NCI-H187 (cell line): ENCODE data around the gene MRPL48.
"Not testable (repeated sequence)": the region's sequence is repeated elsewhere in the genome, so short reads cannot be mapped to it uniquely, and the experiment has no call there.

Experiments used
- DNase-seq, 2 experiments: peaks; one replicate each; lab custom pipeline; 2025; lab: John Stamatoyannopoulos, UW

MRPL48 gene

GRCh38 chr11:73839123-73839457 lies 51.4 kb downstream of the MRPL48 start:
- no peak for DNase-seq

DNA sequence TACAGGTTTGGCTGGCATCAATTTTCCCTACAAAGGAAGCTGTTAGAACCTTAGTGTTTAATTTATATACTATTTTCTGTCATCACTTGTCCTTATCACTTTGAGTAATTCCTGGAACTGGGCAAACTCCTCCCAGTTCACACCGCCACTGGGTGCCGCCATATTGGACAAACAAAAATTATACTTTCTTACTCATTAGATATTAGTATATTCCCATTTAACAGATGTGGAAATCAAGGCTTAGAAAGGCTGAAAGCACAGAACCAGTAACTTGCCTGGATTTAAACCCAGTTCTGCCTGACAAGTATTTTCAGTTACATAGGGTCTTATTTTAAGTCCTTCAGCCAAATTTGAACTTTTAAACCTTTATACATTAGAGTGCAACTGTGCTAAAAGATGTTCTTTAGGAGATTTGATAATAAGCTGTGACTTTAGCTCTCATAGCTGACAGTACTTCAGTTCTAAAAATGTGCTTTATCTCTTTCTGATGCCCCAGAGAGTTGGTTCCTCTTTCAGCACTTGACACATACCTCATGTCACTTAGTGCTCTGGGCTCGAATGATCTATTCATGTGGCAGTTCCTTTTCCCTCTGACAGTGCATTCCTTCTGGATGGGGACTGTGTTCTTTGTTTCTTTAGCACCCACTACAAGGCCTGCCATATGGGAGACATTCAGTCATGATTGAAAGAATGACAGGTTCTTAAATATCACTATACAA lies 63.5 kb downstream of the MRPL48 start:
- no peak for DNase-seq

DNA sequence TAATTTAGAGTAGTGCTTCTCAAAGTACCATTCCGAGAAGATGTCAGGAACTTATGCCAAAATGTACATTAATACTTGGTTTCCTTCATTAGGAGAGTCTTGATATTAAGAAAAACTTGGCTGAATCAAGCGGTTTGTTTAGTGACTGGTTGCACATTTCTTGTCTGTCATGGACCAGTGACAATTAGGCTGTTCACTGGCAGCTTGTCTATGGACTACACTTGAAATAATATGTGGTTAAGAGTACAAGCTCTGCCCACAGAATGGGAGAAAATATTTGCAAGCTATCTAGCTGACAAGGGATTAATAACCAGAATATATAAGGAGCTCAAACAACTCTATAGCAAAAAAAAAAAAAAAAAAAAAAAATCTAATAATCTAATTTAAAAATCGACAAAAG lies 64.4 kb downstream of the MRPL48 start:
- DNase-seq, result no peak

DNA sequence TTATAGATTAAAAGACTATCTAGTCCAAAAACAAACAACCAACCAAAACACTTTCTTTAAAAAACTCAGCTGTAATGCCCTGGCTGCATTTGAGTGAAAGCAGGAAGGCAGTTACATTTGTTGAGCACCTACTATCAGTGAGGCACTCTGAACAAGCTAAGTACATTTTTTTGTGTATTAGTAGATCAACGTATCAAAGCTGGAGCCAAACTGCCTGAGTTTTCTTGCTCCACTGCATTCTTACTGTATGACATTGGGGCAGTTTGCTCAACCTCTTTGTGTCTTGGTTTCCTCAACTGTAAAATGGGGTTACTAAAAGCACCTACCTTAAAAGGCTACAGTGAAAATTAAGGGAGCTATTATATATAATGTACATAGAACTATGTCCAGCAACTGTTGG lies 67.0 kb downstream of the MRPL48 start:
- no peak for DNase-seq

GRCh38 chr11:73856031-73856567 lies 68.4 kb downstream of the MRPL48 start:
- peak; percentile 34 to 70 for DNase-seq

DNA sequence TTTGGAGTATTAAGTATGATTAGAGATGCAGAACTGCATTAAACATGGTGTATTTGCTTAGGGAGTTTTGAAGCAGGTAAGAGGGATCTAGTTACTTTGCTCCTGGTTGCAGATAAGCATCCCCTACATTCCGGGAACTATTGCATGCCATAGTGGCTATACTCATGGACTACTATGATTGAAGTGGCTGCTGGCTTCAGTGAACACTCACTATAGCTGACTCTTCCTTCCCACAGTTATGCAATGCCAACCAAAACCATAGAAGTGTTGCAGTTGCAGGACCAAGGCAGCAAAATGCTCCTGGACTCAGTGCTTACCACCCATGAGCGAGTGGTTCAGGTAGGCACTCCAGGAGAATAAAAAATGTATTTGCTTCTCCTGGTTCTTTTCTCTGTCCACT lies 72.0 kb downstream of the MRPL48 start:
- DNase-seq, result no peak

DNA sequence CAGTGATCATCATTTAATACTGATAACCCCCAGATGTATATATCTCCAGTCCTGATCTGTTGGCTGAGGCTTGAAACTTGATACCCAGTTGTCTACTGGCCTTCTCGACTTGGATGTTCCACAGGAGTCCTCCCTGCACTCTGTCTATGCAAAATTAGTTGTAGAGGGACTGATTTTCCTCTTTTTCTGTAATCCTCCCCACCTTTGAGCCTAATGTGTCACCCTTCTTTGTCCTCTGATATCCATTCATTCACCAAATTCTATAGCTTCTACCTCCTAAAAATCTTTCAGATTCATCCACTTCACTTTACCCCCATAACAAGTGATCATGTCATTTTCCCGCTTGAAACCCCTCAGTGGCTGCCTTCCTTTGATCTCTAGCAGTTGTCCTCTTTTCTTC lies 72.5 kb downstream of the MRPL48 start:
- DNase-seq, result no peak

DNA sequence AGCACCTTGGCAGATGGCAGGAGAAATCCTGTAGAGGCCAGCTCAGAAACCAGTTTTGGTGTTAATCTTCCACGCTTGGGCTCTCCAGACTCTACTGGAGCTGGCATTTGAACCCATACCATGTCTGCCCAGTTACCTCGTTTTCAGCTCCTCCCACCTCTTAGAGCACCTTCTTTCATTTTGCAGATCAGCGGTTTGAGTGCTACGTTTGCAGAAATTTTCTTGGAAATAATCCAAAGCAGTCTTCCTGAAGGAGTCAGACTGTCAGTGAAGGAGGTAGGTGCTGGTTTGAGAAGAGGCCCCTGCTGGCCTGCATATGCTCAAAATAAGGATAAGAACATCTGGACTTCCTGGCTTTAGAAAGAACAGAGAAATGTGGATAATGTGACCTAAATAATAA lies 75.3 kb downstream of the MRPL48 start:
- DNase-seq, result no peak

GRCh38 chr11:73866095-73866579 lies 78.5 kb downstream of the MRPL48 start:
- DNase-seq, result no peak

- DNase-seq, result no peak
These were observed 78.9 kb downstream of the MRPL48 start for GRCh38 chr11:73866586-73866996.

GRCh38 chr11:73869332-73869949 lies 81.8 kb downstream of the MRPL48 start:
- DNase-seq, result no peak

- no peak for DNase-seq
These were observed 82.6 kb downstream of the MRPL48 start for GRCh38 chr11:73870261-73870660.

- no peak for DNase-seq
These were observed 85.2 kb downstream of the MRPL48 start for GRCh38 chr11:73872749-73873357.

- no peak for DNase-seq
These were observed 87.7 kb downstream of the MRPL48 start for GRCh38 chr11:73875380-73875779.

- DNase-seq, result no peak
These were observed 88.2 kb downstream of the MRPL48 start for GRCh38 chr11:73875840-73876239.

DNA sequence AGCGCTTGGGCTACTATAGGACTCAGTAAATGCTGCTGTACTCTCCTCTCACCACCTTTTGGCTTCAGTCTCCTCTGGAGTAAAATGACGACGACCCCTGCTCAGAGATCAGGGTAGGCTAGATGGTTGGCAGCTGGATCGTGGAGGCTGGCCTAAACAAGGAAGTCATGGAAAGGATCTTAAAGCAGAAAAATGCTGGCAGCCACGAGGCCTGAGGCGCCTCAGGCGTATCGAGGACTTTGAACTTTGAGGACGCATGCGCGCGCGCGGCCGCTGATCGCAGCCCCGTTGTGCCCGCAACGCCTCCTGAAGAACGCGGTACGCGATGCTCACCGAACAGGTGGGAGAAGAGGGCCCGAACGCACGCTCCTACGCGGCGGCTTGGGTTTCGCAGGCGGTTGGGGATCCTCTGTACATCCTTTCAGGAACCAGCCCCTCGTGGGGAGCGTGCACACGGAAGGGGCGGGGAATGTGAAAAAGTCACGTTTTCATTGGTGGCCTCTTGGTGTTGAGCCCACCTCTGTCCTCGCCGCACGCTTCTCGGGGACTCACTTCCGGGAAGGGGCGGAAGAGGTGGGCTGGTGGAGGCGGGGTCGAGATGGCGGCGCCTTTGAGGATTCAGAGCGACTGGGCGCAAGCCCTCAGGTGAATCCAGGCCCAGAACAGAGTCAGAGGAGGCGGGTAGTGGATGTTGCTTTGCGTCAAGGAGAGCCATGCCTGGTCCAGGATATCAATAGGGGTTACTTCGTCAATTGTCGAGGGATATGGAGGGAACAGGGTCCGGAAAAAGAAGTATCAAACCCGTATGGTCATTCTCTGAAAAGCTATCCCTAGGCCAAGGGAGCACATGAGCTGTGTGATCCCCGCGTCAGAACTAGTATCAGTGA lies 89.0 kb downstream of the MRPL48 start, which contains the start of the genes COA4 and PAAF1:
Gene COA4 (minus strand): TSS at position 423 of the 887 bp plus-strand sequence. CDS start 3,468 bp downstream, outside the sequence.
Gene PAAF1 (plus strand): TSS at position 576 of the 887 bp plus-strand sequence. CDS start 23 bp downstream, at position 599.
- peak; percentile 89 to 95 for DNase-seq

DNA sequence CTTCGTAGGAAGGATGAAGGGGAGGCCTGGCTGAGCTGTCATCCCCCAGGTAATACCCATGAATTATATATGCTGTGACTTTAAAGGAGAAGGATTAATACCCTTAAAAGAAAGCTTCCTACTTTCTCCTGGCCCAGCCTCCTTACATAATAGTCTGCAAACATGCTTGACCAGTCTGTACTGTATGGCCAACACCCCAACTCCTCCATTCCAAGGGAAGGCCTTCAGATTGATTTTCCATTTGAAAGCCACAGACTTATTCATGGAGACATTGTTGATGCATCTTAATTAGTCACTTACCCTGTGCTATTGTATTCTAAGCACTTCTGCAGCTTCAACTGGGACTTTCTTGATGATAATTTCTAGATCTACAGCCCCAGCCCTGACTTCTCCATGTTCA lies 91.1 kb downstream of the MRPL48 start:
- no peak for DNase-seq

GRCh38 chr11:73880449-73880848 lies 92.8 kb downstream of the MRPL48 start:
- not testable (repeated sequence) for DNase-seq

DNA sequence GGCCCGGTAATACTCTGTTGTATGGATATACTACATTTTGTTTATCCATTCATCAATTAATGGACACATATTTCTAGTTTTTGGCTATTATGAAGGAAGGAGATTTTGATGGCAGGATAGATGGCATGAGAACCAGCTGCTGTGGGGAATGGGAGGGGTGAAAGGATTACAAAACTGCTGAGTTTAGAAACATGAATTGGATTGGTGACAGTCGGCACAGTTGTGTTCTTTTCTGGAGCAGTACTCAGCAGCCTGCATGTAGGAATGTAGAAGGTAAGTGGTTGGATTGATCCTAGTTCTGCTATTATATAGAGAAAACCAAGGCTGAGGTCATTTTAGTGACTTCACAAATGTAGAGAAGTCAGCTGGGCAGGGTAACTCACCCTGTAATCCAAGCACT lies 96.2 kb downstream of the MRPL48 start:
- no peak for DNase-seq

- DNase-seq, result no peak
These were observed 100.6 kb downstream of the MRPL48 start for GRCh38 chr11:73888244-73888643.

- no peak for DNase-seq
These were observed 101.3 kb downstream of the MRPL48 start for GRCh38 chr11:73889019-73889418.

DNA sequence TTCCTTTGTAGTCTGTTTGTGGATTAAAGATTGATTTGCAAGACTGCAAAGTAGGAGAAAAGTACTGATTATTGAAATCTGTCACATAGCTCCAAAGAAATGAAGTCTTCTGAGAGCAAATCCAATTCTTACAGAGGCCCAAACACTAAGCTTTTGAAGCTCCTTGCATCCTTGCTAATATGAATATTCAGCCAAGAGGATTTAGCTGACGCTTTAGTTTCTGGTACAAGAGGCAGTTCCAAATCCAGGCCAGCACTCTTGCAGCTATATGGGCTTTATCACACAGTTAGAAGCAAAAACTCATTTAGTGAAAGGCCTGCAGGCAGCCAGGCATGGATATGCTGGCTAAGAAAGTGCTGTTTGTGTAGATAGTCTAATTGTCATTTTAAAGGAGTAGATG lies 101.9 kb downstream of the MRPL48 start:
- DNase-seq, result no peak
